NCI-H345 (cell line): ENCODE data around the gene FHOD3.

ENCODE experiments used
- DNase-seq: peaks from one replicate; lab custom pipeline; 2025; lab: John Stamatoyannopoulos, UW

The FHOD3 gene

DNA sequence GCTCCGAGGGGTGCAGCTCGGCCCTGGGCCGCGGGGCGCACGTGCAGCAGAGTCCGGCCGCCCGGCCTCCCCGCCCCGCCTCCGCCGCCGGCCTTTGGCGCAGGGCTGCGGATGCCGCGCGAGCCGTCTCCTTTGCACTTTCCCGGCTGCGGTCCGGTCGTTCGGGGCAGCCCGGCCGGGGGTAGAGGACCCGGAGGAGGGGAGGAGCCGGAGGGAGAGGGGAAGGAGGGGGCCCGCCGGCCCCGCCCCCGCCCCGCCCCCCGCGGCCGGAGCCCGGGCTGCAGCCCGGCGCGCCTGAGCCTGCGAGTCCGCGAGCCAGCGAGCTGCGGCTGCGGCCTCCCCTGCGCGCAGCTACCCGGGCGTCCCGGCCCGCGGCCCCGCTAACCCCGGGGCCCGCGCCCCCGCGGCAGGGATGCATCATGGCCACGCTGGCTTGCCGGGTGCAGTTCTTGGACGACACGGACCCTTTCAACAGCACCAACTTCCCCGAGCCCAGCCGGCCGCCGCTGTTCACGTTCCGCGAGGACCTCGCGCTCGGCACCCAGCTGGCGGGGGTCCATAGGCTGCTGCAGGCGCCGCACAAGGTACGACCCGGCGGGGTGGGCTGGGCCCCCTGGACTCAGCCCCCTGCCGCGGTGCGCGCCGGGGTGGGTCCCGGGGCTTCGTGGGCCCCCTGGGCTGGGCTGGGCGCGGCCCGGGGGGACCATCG lies at the start of gene FHOD3:
Gene FHOD3, plus strand, starts transcription at position 297 of the 709 bp plus-strand sequence. Its CDS starts 123 bp downstream, at position 420.
- DNase-seq, result peak; percentile 69

DNA sequence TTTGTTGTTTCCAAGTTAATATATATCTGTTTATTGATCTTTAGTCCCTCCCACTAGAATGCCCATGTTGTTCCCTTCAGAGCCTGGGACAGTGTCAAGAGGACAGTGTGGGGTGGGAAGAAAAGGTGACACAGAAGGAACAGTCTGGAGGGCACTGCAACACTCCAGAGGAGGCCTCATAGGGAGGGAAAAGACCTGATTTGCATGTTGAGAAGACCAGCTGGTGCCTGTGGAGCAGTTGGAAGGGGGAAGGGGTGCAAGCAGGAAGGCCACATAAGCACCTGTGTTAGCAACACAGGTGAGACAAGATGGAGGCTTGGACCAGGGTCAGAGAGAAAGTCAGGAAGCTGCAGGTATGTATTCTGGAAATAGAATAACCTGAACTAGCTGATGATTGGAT lies 48.1 kb upstream of the FHOD3 start:
- DNase-seq, result no peak

DNA sequence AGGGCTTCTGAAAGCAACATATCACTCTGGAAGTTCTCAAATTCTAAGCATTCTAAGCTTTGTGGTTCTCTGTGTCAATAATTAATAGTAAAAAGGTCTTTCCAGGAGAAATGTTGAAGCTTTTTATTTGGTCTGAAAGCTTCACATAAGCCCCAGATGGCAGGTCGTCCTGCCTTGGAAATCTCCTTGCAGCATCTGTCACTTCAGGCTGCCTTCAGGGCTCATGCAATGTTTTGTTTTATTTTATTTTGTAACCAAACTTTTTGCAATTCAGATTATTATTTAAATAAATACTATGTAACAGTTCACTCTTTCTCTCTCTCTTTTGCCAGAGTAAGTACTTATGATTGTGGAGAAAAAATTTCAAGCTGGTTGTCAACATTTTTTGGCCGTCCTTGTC lies 46.7 kb upstream of the FHOD3 start:
- DNase-seq, result no peak

DNA sequence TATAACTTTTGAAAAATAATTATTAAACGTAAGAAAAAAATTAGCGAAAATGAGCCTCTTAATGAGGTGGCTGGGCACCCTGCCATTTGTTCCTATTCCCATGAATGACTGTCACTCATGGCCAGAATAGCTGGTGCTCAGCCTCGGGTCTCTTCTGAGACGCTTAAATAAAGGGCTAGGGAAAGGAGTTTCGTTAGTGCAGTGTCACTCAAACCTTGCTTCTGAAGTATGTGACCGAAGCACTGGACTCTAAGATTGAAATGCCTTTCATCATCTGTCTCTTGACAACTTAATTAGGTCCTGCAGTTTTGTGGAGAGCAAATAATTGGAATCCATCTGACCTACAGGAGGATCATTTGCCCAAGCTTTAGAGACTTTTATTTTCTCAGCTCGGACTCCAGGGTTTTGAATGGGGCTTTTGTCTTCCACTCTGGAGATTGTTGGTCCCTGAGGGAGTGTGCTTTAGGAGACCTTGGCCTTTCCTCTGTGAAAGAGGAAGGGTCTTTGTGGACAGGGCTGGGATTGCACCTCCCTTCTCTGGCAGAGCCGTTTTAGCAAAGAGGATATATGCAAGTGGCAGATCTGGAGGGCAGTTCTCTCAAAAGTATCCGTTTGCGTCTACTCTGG lies 42.3 kb upstream of the FHOD3 start:
- no peak for DNase-seq

DNA sequence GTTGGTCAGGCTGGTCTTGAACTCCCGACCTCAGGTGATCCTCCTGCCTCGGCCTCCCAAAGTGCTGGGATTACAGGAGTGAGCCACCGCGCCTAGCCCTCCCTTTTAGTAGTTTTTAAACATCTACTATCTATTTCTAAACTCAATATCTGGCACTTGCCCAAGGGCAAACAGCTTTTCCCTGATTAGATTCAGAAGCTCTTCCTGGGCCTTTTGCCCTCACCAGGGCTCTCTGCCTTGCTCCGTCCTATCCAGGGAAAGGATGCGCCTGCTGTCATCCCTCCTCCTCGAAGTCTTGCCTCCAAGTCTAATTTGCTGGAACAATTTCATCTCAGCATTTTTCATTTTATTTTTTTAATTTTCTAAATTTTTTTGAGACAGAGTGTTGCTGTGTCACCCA lies 41.4 kb upstream of the FHOD3 start:
- no peak for DNase-seq

DNA sequence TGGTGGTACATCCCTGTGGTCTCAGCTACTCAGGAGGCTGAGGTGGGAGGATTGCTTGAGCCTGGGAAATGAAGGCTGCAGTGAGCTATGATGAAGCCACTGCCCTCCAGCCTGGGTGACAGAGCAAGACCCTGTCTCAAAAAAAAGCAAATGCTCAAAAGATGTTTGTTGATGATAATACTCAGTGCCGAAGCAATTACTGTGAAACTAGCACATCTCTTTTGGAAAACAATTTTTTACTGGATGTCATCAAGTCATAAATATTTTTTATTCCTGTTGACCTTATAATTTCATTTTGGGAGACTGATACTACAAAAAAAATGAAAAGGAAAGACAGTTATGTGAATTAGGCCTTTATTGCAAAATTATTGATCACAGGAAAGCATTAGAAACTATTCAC lies 34.5 kb upstream of the FHOD3 start:
- no peak for DNase-seq

DNA sequence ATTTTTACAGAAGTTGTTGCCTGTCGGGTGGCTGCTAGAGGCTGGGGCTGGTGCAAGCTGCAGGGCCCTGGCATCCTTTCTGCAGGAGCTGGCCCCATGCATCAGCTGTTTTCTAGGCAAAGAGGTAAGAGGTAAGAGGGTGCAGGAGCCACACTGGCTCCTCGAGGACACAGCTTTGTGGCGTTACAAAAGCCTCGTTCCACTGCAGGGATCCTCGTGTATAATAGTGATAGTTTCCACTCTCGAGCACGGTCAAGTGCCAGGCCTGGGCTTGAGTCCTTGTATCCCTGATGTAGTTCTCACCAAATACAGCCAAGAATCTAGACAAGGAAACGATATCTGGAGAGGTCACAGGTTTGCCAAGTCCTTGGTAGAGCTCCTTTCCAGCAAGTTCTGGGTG lies 33.2 kb upstream of the FHOD3 start:
- no peak for DNase-seq

DNA sequence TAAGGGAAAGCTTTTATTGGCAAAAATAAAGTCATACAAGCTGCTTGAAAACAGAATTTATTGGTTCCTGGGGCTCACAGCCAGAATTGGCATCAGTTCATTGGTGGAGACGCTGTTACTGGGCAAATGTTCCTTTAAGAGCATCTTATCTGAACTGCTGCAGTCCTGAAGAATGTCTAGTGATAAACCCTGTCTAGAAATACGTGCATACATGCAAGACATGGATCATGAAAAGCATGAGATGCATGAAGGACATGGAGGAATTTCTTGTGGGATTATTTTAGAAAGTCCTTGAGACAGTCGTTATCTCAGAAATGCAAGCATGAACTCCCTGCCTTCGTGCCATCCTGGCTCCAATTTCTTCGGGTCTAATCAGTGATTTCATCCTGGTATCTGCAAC lies 32.5 kb upstream of the FHOD3 start:
- no peak for DNase-seq

DNA sequence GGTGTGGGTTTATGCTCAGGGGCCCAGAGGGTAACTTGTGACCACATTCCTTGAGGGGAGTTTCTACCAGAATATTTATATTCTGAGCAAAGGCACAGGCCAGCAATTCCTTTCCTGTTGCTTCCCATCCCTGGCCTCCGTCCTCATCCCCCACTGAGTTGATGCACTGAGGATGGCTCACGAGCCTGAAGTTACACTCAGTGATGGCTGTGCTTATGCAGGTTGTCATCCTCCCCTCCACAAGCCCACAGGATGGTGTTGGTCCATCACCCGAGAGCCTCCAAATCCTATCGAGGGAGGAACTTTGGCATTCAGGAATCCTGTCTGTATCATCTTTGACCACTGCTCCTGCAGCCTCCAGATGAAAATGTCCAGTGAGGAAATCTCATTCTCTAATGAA lies 28.4 kb upstream of the FHOD3 start:
- no peak for DNase-seq

DNA sequence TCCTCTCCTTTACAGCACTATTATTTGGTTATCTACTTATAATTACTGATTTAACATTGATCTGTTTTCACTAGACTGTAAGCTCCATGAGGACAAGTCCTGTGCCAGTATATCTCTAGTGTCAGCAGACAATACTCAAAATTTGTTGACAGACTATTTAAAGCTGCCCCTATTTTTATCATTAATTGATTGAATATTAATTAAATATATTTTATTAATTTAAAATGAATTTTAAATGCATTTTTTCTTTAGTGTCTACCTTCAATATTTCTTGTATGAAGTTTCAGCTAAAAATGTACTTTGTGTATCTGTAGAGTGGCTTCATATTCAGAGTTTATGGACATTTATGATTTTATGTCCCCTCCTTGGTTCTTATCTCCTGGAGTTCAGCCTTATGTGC lies 26.4 kb upstream of the FHOD3 start:
- no peak for DNase-seq

DNA sequence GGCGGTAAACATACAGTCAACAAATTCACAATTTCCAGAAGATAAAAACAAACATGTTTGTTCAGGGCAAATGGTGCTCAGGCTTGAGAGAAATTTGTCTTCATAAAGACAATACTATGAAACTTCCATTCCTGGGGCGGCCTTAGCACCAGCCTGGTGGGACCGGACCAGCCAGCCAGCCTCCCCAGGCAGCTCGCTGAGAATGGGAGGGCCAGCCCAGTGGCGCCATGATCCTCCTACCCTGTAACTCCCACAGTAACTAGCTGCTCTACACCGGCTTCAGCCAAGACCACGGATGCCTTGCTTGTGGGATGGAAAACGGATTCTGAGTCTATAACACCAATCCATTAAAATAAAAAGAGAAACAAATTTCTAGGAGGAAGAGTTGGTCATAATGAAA lies 24.2 kb upstream of the FHOD3 start:
- DNase-seq, result no peak

DNA sequence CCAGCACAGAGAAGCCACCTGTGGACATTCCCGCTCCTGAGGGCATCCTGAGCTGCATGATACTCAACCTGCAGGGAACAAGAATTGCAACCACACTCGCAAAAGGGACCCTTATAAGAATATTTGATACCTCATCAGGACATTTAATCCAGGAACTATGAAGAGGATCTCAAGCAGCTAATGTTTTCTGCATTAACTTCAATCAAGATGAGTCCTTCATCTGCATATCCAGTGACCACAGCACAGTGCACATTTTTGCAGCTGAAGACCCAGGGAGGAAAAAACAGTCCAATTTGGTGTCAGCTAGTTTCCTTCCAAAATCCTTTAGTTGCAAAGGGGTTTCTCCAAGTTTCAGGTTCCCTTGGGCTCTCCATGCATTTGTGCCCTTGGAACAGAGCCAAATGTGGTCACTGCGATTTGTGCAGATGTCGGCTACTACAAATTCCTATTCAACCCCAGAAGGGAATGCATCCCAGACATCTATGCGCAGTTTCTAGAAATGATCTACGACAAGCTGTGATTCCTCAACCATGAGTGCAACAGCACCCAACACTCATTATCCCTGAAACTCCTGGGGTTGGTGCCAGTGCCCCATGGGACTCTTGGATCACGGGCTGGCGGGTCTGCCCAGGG lies 23.3 kb upstream of the FHOD3 start:
- DNase-seq, result no peak

DNA sequence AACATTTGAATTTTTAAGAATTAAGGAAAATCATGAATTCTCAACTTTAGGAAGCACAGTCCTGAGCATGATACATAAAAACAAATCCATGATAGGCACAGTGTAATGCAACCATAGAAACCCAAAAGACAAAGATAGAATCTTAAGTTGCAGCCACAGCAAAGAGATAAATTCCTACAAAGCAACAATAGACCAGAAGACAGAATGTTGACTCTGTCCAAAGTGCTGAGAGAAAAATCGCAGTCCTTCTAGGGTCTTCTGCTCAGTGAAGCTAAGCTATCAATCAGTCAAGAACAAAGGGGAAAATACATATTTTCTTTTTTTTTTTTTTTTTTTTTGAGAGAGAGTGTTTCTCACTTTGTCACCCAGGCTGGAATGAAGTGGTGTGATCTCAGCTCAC lies 22.0 kb upstream of the FHOD3 start:
- no peak for DNase-seq

DNA sequence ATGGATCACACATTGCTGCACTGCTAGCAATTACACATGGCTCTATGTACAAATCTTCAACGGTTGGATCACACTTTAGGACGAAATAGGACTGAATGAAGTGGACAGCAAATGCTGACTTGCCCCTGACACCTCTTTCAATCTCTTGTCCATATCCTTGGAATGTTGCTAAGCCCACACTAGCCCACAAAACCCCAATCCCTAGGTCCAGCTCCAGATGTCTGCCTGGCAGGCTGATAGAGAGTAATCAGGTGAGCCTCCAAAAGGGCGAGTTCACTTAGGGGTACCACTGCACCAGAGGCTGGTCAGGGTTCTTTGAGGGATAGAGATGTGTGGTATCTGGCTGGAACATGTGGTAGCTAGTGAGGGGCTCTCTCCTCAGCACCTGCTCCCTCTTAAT lies 18.5 kb upstream of the FHOD3 start:
- no peak for DNase-seq

DNA sequence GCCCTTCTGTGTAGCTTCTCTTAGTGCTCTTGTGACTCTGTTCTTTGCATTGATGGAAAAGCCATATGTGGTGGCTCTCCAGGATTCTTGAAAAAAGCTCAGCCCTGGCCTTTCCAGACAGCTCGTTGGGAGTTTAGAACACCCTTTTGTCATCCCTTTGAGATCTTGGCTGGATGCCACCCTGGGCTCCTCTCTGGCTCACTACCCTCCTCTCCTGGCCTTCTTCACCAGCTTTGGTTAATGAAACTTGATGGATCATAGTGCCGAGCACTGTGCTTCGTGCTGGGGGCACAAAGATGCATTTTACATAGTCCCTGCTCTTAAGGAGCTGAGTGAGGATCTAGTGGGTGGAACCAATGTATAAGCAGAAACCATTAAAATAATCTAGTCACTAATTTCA lies 15.6 kb upstream of the FHOD3 start:
- DNase-seq, result peak; percentile 30

DNA sequence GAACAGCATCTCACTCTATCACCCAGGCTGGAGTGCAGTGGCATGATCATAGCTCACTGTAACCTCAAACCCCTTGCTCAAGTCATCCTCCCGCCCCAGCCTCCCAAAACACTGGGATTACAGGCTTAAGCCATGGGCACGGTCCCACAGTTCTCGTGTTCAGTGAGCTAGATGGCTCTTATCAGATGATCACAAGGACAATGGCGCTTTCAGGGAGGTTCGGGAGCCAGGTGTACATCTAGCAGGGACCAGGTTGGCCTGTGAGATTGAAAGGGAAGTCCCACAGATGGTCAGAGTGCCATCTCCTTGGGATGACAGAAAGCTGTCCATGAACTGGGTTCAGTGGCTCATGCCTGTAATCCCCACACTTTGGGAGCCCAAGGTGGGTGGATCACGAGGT lies 14.1 kb upstream of the FHOD3 start:
- no peak for DNase-seq

DNA sequence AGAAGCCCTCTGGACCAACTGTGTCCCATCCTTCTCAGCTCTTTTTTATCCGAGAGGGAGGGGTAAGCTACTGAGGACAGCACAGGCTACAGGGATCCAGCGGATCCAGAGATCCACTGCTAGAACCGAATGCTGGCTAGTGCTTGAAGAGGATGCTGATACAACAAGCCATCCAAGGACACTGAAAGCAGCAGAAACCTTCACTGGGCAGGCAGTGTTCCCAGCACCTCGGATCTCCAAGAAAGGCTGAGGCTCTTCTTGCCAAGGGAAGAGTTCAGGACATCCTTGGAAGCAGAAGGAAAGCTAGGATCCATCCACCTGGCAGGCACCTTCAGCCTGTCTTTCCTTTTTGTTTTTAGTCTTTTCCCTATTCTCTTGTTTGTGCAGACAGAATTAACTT lies 13.2 kb upstream of the FHOD3 start:
- no peak for DNase-seq

DNA sequence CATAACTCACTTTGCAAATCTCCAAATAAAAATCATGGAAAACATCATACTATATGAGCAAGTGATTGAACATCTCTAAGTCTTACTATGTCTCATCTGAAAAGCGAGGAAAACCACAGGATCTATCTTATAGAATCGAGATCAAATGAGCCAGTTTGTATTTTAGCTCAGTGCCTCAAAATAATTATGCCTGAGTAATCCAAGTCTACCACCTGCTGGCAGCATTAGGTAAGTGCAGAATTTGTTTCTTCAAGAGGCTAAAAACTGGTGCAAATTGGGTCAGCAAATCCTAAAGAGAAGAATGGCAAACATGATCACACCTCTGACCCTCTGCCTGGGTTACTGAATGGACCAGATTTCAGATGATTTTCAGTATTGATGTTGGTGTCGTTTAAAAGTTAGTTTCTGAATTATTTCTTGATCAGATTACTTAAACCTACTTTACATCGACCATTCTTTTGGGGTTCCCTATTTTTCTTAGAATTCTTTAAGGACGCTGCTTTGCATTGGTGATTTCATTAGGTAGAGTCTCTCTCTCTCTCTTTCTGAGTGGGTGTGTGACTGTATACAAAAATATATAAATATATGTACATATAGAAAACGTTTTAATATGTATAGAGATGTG lies 12.7 kb upstream of the FHOD3 start:
- DNase-seq, result peak; percentile 73

DNA sequence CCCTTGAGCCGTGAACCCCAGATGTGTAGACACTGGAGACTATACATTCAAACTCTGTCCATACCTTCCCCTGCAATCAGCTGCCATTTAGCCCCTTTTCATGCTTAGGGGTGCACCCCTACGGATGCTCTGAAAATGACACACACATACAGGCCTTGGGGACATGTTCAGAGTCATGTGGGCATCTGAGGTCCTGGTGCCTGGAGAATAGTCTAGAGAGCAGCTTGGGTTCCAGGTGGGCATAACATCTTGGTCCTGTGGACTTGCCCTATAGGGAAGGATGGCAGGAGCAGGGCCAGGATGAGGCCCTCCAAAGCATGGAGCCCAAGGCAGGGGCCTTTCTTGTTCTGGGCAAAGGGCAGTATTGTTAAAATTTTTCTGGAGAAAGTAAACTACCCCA lies 9.9 kb upstream of the FHOD3 start:
- no peak for DNase-seq

DNA sequence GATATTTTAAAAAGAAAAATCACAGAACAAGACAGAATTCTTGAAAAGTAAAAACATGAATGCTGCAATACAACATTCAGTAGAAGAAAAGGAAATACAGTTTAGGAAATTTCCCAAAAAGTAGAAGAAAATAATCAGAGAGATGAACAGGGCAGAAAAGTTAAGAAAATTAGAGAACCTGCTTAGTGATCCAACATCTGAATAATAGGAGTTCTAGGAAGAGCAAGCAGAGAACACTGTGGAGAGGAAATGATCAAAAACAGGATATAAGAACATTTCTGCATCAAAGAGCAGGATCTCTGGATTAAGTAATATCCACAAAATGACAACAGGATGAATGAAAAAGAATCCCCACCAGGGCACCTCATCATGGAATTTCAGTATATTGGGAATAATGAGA lies 8.8 kb upstream of the FHOD3 start:
- DNase-seq, result no peak

DNA sequence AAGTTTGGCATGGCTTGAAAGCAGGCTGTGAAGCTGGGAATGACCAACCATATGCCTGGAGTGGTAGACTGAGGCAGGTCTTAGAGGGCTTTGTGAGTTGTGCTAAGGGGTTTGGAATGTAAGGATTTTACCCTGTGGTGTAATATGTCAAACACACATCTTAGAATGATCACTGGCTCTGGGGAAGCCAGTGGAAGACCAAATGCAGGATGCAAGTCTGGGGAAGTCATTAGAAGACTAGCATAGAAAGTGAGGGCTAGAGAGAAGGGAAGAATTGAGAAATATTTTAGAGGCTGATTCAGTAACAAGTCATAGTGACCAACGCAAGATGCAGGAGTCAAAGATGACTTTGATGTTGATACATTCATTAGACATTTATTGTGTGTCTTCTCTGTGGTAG lies 3.5 kb upstream of the FHOD3 start:
- no peak for DNase-seq

DNA sequence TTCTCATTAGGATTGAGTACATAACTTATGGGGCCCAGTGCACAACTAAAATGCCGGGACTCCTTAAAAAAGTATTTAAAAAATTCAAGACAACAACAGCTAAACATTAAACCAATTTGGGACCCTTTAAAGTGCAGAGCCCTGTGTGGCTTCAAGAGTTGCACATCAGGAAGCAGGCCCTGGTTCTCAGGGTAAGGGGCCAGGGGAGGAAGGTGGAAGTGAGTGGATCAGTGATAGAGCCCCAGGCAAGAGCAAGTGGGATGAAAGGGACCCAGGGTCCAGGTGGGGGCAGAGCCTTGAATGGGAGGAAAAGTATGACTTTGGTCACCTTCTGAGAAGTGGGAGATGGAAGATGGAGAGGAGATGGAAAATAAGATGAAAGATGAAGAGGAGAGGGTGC lies 2.3 kb upstream of the FHOD3 start:
- no peak for DNase-seq

DNA sequence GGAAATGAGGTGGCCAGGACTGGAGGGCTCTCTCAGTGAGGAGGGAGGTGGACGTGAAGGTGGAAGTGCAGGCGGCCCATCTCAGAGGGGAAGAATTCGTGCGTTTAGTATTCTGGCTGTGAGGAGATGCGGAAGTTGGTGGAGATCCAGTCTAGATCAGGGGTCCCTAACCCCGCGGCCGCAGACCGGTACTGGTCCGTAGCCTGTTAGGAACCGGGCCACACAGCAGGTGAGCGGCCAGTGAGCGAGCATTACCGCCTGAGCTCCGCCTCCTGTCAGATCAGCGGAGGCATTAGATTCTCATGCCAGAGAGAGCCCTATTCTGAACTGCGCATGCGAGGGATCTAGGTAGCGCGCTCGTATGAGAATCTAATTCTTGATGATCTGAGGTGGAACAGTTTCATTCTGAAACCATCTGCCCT lies 1.6 kb upstream of the FHOD3 start:
- DNase-seq, result no peak
